ENCODE measurements around the gene PLD1.

DNA sequence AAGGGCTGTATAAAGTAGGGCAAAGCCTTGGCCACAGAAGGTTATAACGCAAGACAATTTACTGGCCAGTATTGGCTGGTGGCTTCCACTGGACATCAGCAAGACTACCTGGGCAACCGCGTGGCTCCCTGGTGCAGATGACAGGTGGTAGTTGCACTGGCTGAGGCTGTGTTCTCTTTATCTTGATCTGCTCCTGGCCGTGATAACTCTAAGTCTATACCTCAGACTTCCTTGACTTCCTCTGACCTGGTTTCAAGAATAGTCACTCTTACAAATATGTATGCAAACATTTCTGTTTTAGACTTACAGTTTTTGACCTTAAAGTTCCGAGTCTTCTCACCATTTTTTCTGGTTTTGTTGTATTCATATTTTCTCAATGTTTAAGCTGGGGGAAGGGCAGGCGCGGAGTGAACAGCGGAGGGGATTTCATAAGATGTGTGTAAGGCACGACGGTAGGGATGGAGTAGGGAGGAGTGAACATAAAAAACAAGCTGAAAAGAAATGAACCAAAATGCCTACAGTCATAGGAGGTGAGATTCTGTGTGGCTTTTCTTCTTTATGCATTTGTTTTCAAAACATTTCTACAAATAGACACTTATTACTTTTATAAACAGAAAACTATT lies 17.7 kb upstream of the PLD1 start:
- no peak for TF ChIP-seq EZH2phosphoT487 (IDR thresholded peaks at IDR 0.05; ENCODE audit: borderline replicate concordance)
- TF ChIP-seq, protein P1, sequence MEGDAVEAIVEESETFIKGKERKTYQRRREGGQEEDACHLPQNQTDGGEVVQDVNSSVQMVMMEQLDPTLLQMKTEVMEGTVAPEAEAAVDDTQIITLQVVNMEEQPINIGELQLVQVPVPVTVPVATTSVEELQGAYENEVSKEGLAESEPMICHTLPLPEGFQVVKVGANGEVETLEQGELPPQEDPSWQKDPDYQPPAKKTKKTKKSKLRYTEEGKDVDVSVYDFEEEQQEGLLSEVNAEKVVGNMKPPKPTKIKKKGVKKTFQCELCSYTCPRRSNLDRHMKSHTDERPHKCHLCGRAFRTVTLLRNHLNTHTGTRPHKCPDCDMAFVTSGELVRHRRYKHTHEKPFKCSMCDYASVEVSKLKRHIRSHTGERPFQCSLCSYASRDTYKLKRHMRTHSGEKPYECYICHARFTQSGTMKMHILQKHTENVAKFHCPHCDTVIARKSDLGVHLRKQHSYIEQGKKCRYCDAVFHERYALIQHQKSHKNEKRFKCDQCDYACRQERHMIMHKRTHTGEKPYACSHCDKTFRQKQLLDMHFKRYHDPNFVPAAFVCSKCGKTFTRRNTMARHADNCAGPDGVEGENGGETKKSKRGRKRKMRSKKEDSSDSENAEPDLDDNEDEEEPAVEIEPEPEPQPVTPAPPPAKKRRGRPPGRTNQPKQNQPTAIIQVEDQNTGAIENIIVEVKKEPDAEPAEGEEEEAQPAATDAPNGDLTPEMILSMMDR (conservative IDR thresholded peaks at IDR 0.05; ENCODE audit: low read length) = no peak
